Tibial artery (tissue), 4 donors: ENCODE measurements around the gene COL8A2.

Experiments
- DNase-seq, 2 donors: peaks; one replicate each; pipeline ENCODE4 v3.0.0-alpha.2; 2019
- H3K27ac ChIP-seq, 2 donors: fragments of 200-600 bp; sonication (generic) in 1 of 2; 1 replicate in 1 of 2; 2 replicates in 1 of 2; pipeline ENCODE4 v1.5.1; 2018 to 2019; ENCODE audit warnings: mild to moderate bottlenecking in 1 of 2
- H3K27me3 ChIP-seq, 2 donors: fragments of 200-600 bp; sonication (generic) in 1 of 2; one replicate each; pipeline versions ENCODE4 v1.5.1 to v1.6.0; 2016 to 2019
- H3K36me3 ChIP-seq, 3 donors: fragments of 200-600 bp; sonication (generic) in 2 of 3; one replicate each; pipeline ENCODE4 v1.5.1; 2016 to 2019; ENCODE audit warnings: mild to moderate bottlenecking in 2 of 3
- H3K4me1 ChIP-seq, 4 donors: fragments of 200-600 bp; sonication (generic) in 2 of 4; 1 replicate in 3 of 4; 2 replicates in 1 of 4; pipeline ENCODE4 v1.5.1; 2016 to 2019
- H3K4me3 ChIP-seq, 2 donors: fragments of 200-600 bp; sonication (generic) in 1 of 2; 1 replicate in 1 of 2; 2 replicates in 1 of 2; pipeline ENCODE4 v1.5.1; 2018 to 2019; ENCODE audit warnings: mild to moderate bottlenecking in 2 of 2
- H3K9me3 ChIP-seq, 3 donors: fragments of 200-600 bp; sonication (generic) in 1 of 3; one replicate each; pipeline ENCODE4 v1.5.1; 2016 to 2019
- CTCF ChIP-seq, 2 experiments: fragments of 200-600 bp in 1 of 2; fragments of 450-650 bp in 1 of 2; IDR thresholded peaks; one replicate each; pipeline ENCODE4 v1.5.1; 2017 to 2019; ENCODE audit warnings: antibody characterized with exemption in 2 of 2, mild to moderate bottlenecking in 1 of 2, moderate library complexity in 1 of 2
- intact Hi-C: fragments of 100-400 bp; cut with DNase I; formaldehyde crosslinking; loops from one replicate; pipeline ENCODE4 v1.15.0; 2023; ENCODE audit warnings: low total_unique reads

COL8A2 gene

GRCh38 chr1:36125129-36125991 is at the start of gene COL8A2:
Gene COL8A2 (minus strand): TSS chr1:36125222. CDS start chr1:36100242, 24,980 bp downstream.
- peak within 1 kb of the TSS; percentile 90 to 91 for H3K27ac ChIP-seq
- H3K9me3 ChIP-seq = no peaks in the 10 kb centered on the region
- DNase-seq = peak; percentile 44 to 82
- no peaks in the 10 kb centered on the region for H3K36me3 ChIP-seq
- TF ChIP-seq CTCF (IDR thresholded peaks at IDR 0.05) = no peak
- intact Hi-C loops = no loop called here
- peaks cover 0 to 54% (median 31%) of the 10 kb centered on the region in 4 donors for H3K4me1 ChIP-seq
- H3K4me3 ChIP-seq = peak within 1 kb of the TSS; percentile 68 to 71
- no peaks in the 10 kb centered on the region for H3K27me3 ChIP-seq

GRCh38 chr1:36174713-36175112 is 49.7 kb upstream of the COL8A2 start:
- Histone ChIP-seq H3K27me3 (no peaks in the 10 kb centered on the region), H3K4me1 (peaks cover 4 to 41% (median 25%) of the 10 kb centered on the region in 4 donors), H3K36me3 (peaks cover 77 to 96% (median 91%) of the 10 kb centered on the region in 3 donors), H3K4me3 (no peak overlapping the region), H3K27ac (peak overlapping the region; percentile 81 to 87), H3K9me3 (no peaks in the 10 kb centered on the region)
- DNase-seq = no peak
- no peak for TF ChIP-seq CTCF (IDR thresholded peaks at IDR 0.05)
- intact Hi-C loops = no loop called here

GRCh38 chr1:36172983-36173382 is 48.0 kb upstream of the COL8A2 start:
- Histone ChIP-seq H3K27me3 (no peaks in the 10 kb centered on the region), H3K9me3 (no peaks in the 10 kb centered on the region), H3K27ac (peak overlapping the region; percentile 16 to 18), H3K4me1 (peaks cover 4 to 51% (median 36%) of the 10 kb centered on the region in 4 donors), H3K36me3 (peaks cover 59 to 79% (median 74%) of the 10 kb centered on the region in 3 donors), H3K4me3 (no peak overlapping the region)
- no peak for DNase-seq
- TF ChIP-seq CTCF (IDR thresholded peaks at IDR 0.05) = no peak
- intact Hi-C loops = no loop called here

GRCh38 chr1:36172017-36172747 is 47.2 kb upstream of the COL8A2 start:
- Histone ChIP-seq H3K36me3 (peaks cover 51 to 79% (median 74%) of the 10 kb centered on the region in 3 donors), H3K27me3 (no peaks in the 10 kb centered on the region), H3K4me3 (no peak overlapping the region), H3K27ac (peak overlapping the region; percentile 16 to 18), H3K4me1 (peaks cover 4 to 59% (median 42%) of the 10 kb centered on the region in 4 donors), H3K9me3 (no peaks in the 10 kb centered on the region)
- intact Hi-C loops = no loop called here
- no peak for DNase-seq
- TF ChIP-seq CTCF (IDR thresholded peaks at IDR 0.05) = no peak

- peaks cover 41 to 67% (median 61%) of the 10 kb centered on the region in 3 donors for H3K36me3 ChIP-seq
- H3K4me3 ChIP-seq = no peak overlapping the region
- no peaks in the 10 kb centered on the region for H3K27me3 ChIP-seq
- intact Hi-C loops = no loop called here
- no peak for TF ChIP-seq CTCF (IDR thresholded peaks at IDR 0.05)
- H3K4me1 ChIP-seq = peaks cover 4 to 68% (median 51%) of the 10 kb centered on the region in 4 donors
- H3K9me3 ChIP-seq = no peaks in the 10 kb centered on the region
- peak overlapping the region; percentile 49 to 51 for H3K27ac ChIP-seq
- DNase-seq = no peak
Measured at GRCh38 chr1:36170643-36171412, 45.8 kb upstream of the COL8A2 start.
